HG03558 (cell line): ENCODE measurements around the gene MDM1.

Experiments used
- ATAC-seq: cut with Tn5 transposase; IDR thresholded peaks from one replicate; pipeline ENCODE4 v1.9.1; 2021; ENCODE audit warnings: moderate number of reproducible peaks; ENCODE audit not compliant: unreplicated experiment; ENCODE audit errors: extremely low read depth

The MDM1 gene

GRCh38 chr12:68245180-68246021 is 86.8 kb downstream of the MDM1 start:
- no peak for ATAC-seq
